ENCODE data around the gene NFIB.

NFIB gene

DNA sequence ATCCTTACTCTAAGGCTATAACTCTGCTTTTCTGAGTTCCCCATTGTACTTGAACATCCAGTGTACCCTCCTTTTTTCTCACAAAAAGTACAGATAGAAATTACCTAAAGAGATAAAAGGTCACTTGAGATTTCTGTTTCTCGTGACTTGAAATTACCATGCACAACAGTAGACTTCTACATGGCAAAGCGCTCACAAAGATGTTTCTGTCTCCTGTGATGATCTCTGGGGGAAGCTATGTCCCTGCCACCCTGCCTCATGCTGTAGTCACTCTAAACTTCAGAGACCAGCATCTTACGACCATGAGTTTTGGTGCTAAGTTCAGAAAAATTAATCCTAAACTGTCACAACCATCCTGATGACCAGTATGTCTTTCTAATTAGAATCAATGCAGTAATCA, 36.2 kb downstream of the NFIB start:
- DNase-seq (ENCODE audit: low spot score), result no peak
- in situ Hi-C loops (cut with MboI; ENCODE audit: low sequenced_read_pairs, unreplicated experiment), result no loop called here
- TF ChIP-seq, protein P1, sequence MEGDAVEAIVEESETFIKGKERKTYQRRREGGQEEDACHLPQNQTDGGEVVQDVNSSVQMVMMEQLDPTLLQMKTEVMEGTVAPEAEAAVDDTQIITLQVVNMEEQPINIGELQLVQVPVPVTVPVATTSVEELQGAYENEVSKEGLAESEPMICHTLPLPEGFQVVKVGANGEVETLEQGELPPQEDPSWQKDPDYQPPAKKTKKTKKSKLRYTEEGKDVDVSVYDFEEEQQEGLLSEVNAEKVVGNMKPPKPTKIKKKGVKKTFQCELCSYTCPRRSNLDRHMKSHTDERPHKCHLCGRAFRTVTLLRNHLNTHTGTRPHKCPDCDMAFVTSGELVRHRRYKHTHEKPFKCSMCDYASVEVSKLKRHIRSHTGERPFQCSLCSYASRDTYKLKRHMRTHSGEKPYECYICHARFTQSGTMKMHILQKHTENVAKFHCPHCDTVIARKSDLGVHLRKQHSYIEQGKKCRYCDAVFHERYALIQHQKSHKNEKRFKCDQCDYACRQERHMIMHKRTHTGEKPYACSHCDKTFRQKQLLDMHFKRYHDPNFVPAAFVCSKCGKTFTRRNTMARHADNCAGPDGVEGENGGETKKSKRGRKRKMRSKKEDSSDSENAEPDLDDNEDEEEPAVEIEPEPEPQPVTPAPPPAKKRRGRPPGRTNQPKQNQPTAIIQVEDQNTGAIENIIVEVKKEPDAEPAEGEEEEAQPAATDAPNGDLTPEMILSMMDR (IDR thresholded peaks at IDR 0.05; ENCODE audit: borderline replicate concordance, control extremely low read depth, extremely low read depth, insufficient read depth, missing control alignments), result no peak

DNA sequence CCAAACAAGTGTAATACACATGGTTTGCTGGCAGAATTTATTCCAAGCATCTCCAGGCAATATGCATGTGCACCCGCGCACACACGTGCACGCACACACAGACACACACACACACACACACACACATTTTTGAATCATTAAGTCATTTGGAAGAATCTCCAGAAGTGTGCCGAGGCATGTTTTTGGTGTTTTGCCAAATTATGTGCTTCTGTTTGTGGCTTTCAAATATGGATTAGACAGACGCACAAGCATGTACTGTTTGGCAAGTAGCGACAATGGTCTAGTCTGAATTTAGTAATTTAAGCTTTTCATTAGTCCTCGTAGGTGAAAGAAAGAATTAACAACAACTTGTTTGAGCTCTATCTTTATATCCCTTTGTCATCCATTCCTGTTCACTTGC, 36.7 kb downstream of the NFIB start:
- DNase-seq (ENCODE audit: low spot score), result no peak
- TF ChIP-seq, protein P1 (IDR thresholded peaks at IDR 0.05; ENCODE audit: borderline replicate concordance, control extremely low read depth, extremely low read depth, insufficient read depth, missing control alignments), result no peak
- in situ Hi-C loops (cut with MboI; ENCODE audit: low sequenced_read_pairs, unreplicated experiment), result no loop called here

DNA sequence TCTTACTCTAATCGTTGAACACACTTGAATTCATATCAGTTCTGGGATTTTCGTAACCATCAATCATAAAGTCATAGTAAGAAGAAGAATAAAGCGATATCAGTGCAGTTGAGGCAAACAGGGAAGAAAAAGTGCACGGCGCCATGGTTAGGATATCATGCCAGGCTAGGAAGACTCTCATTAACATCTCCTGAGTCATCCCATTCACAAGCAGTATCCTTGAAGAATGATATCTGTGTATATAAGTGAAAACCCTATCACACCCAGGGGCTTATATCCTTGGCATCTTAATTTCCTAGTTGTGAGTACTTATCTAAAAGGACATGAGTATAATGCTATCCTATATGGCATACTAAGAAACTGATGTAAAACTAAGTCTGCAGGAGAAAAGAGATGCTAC, 38.6 kb downstream of the NFIB start:
- TF ChIP-seq, protein P1 (IDR thresholded peaks at IDR 0.05; ENCODE audit: borderline replicate concordance, control extremely low read depth, extremely low read depth, insufficient read depth, missing control alignments), result no peak
- DNase-seq (ENCODE audit: low spot score), result no peak
- in situ Hi-C loops (cut with MboI; ENCODE audit: low sequenced_read_pairs, unreplicated experiment), result no loop called here

DNA sequence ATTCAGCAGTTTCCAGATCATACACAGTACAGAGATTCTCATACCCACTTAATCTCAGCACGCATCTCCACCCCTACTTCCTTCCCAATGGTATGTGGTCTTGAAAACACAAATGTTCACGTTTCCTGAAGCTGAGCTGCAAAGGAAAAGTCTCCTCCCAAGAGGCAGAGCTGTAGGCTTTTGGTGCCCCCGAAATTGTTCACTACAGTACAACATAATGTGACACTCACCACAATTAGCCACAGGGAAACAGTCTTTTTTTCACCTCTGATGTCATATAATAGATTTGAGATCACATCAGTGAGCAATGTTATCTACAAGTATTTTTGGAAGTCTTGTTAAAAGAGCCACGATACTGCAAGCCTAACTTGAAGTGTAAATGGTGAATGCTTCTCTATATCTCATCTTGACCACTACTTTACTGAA, 40.2 kb downstream of the NFIB start:
- in situ Hi-C loops (cut with MboI; ENCODE audit: low sequenced_read_pairs, unreplicated experiment), result no loop called here
- DNase-seq (ENCODE audit: low spot score), result no peak
- TF ChIP-seq, protein P1 (IDR thresholded peaks at IDR 0.05; ENCODE audit: borderline replicate concordance, control extremely low read depth, extremely low read depth, insufficient read depth, missing control alignments), result no peak

DNA sequence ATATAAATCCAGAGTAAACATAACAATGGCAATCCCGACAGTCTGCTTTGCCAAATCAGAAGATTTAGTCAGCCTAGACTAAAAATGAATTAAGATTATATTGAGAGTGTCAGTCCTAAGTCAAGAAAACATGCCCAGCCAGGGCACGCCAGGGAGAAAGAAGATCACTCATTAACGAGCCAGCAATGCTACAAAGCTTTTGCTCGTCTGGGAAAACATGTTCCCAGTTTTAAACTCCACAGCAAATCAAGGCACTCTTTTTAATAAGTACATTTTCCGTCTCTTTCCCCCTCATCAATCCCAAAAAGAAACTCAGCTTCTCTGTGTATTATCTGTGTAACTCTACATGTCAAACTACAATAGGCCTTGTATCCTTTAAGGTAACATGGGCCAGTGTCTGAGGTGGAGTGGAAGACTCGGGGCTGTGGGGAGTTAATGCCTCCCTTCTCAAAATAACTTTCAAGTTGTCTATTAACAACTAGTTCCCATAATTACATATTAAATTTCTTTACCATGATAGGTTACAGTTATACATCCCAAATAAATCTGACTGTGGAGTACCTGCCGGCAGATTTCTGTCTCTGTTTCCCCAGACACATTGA, 40.9 kb downstream of the NFIB start:
- in situ Hi-C loops (cut with MboI; ENCODE audit: low sequenced_read_pairs, unreplicated experiment), result no loop called here
- TF ChIP-seq, protein P1 (IDR thresholded peaks at IDR 0.05; ENCODE audit: borderline replicate concordance, control extremely low read depth, extremely low read depth, insufficient read depth, missing control alignments), result no peak
- DNase-seq (ENCODE audit: low spot score), result no peak

DNA sequence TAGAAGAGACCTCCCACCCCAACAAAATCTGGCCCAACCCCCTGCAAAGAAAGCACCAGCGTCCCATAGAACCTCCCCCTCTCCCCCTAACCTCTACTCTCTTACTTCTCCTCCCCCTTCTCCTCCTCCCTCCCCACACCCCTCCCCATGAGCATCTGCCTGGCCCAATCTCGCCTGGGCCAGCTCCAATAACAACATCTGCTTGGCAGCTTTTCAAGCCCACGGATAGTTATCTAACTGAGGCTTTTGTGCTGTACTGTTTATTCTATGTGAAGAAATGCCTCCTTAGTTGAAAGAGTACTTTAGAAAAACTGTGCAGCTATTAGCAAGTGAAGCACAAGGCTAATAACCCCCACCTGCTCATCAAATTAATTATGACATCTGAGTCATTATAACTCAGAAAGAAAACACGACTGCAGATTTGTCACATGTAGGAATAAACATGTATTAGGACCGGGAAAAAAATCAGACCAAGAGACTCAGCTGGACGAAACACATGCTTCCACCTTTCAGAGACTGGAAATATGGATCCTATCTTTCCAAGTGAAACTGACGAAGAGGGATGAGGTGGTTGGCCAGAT, 42.8 kb downstream of the NFIB start:
- in situ Hi-C loops (cut with MboI; ENCODE audit: low sequenced_read_pairs, unreplicated experiment), result no loop called here
- TF ChIP-seq, protein P1 (IDR thresholded peaks at IDR 0.05; ENCODE audit: borderline replicate concordance, control extremely low read depth, extremely low read depth, insufficient read depth, missing control alignments), result no peak
- no peak for DNase-seq (ENCODE audit: low spot score)
